Activated T-helper 1 cell treated with Interleukin-2 at 50 U/mL for 16 hours (primary cell): ENCODE data around the gene ATG10.
"Not testable (repeated sequence)": the region's sequence is repeated elsewhere in the genome, so short reads cannot be mapped to it uniquely, and the experiment has no call there.

Experiments used
- DNase-seq: peaks from one replicate; pipeline ENCODE4 v3.0.0-alpha.2; 2020; ENCODE audit warnings: low read depth

ATG10 gene

GRCh38 chr5:81982172-81982685 is 10.4 kb downstream of the ATG10 start:
- not testable (repeated sequence) for DNase-seq

GRCh38 chr5:81983148-81983547 is 11.3 kb downstream of the ATG10 start:
- not testable (repeated sequence) for DNase-seq

GRCh38 chr5:81983563-81983962 is 11.7 kb downstream of the ATG10 start:
- not testable (repeated sequence) for DNase-seq

GRCh38 chr5:81986126-81986525 is 14.3 kb downstream of the ATG10 start:
- no peak for DNase-seq

GRCh38 chr5:81989204-81989603 is 17.4 kb downstream of the ATG10 start:
- no peak for DNase-seq

GRCh38 chr5:81994679-81995078 is 22.9 kb downstream of the ATG10 start:
- DNase-seq: no peak

- no peak for DNase-seq
Observed at GRCh38 chr5:81995407-81995806, 23.6 kb downstream of the ATG10 start.

GRCh38 chr5:82004511-82004910 is 32.7 kb downstream of the ATG10 start:
- DNase-seq: no peak

GRCh38 chr5:82009869-82010268 is 38.0 kb downstream of the ATG10 start:
- DNase-seq: not testable (repeated sequence)

- no peak for DNase-seq
Observed at GRCh38 chr5:82010696-82011095, 38.9 kb downstream of the ATG10 start.

GRCh38 chr5:82011761-82012160 is 39.9 kb downstream of the ATG10 start:
- DNase-seq: no peak

GRCh38 chr5:82014644-82015043 is 42.8 kb downstream of the ATG10 start:
- DNase-seq: not testable (repeated sequence)

- DNase-seq: no peak
Observed at GRCh38 chr5:82018462-82018861, 46.6 kb downstream of the ATG10 start.

GRCh38 chr5:82019342-82020138 is 47.7 kb downstream of the ATG10 start:
- no peak for DNase-seq

- DNase-seq: no peak
Observed at GRCh38 chr5:82022499-82022898, 50.7 kb downstream of the ATG10 start.

- DNase-seq: no peak
Observed at GRCh38 chr5:82023644-82024043, 51.8 kb downstream of the ATG10 start.

- no peak for DNase-seq
Observed at GRCh38 chr5:82031220-82032119, 59.6 kb downstream of the ATG10 start.

GRCh38 chr5:82042894-82043293 is 71.1 kb downstream of the ATG10 start:
- not testable (repeated sequence) for DNase-seq

- DNase-seq: no peak
Observed at GRCh38 chr5:82044010-82044409, 72.2 kb downstream of the ATG10 start.

GRCh38 chr5:82045554-82046275 is 73.9 kb downstream of the ATG10 start:
- DNase-seq: no peak

- no peak for DNase-seq
Observed at GRCh38 chr5:82046276-82046647, 74.4 kb downstream of the ATG10 start.

GRCh38 chr5:82050955-82051354 is 79.1 kb downstream of the ATG10 start:
- DNase-seq: no peak
